HG03064 (cell line): Measurements from ENCODE around the gene TLCD1.

Source experiments
- ATAC-seq: cut with Tn5 transposase; IDR thresholded peaks from one replicate; pipeline ENCODE4 v1.9.1; 2021; ENCODE audit warnings: low read depth; ENCODE audit not compliant: unreplicated experiment

The TLCD1 gene

DNA sequence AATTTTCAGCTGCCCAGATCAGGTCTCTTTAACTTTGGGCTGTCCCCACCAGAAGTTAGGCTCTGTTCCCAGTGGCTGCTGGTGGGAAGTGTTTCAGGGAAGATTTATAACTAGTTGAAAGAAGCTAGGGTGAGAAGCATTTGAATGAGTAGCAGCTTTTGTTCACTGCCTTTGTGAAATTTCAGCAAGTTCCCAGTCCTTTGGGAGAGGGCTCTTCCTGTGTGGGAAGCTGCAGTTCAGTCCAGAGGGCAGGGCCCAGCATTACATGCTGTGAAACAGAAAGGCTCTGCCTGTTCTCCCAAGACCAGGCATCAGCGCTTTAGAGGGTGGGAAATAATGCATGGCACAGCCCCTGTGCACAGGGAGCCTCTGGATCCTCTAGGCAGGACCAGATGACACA lies 32.2 kb downstream of the TLCD1 start:
- ATAC-seq, result no peak

DNA sequence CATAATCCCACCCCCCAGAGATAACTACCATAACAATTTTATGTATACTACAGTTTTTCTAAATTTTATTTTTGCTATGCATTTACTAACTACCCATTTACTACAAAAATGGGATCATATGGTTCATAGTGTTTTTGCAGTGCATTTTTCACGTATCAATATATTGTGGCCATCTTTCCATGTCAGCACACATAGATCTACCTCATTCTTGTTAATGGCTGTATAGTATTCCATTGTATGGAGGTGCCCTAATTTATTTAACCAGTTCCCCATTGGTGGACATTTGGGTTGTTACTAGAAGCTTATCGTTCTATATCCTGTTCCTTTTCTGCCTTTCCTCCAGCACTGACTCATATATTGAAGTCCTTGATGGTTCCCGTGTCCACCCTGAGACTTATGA lies 37.0 kb downstream of the TLCD1 start:
- no peak for ATAC-seq

DNA sequence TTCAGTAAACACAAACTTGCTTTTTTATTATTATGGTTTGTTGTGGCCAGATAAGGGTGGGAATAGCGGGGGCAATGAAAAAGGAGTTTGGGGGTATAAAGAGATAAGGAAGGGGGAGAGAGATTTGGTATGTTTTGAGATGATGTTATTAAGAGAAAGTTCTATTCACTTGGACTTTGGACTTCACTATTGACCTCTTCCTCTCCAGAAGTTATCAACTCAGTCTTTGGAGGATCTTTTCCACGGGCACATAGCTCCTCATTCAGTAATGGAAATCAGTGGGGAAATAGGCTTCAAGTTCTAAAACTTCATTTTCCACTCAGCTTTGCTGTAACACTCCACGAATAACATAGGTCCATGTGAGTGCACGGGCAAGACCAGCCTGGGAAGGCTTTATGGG lies 37.6 kb downstream of the TLCD1 start:
- no peak for ATAC-seq

DNA sequence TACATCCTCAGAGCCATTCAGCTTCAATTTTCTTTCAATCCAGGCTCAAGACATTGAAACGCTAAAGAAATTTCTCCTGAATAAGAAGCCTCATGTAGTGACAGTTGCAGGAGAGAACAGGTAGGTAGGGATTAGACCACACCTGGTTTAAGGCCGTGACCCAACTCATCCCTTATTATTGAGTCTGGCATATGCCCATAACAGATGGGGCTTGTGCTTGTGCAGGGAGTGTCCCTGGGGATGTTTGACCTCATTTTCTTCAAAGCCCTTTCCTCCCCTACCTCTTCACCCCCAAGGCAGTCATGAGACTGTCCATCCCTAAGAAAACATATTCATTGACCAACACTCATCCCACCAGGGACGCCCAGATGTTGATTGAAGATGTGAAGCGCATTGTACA lies 39.7 kb downstream of the TLCD1 start:
- no peak for ATAC-seq

DNA sequence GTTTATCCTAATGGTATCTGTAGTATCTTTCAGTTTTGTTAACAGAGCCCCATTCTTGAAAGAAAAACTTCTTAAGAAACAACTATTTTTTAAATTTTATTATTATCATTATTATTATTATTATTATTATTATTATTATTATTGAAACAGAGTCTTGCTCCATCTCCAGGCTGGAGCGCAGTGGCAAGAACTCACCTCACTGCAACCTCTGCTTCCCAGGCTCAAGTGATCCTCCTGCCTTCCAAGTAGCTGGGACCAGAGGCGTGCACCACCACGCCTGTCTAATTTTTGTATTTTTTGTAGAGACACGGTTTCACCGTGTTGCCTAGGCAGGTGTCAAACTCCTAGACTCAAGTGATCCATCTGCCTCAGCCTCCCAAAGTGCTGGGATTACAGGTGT lies 40.7 kb downstream of the TLCD1 start:
- no peak for ATAC-seq

DNA sequence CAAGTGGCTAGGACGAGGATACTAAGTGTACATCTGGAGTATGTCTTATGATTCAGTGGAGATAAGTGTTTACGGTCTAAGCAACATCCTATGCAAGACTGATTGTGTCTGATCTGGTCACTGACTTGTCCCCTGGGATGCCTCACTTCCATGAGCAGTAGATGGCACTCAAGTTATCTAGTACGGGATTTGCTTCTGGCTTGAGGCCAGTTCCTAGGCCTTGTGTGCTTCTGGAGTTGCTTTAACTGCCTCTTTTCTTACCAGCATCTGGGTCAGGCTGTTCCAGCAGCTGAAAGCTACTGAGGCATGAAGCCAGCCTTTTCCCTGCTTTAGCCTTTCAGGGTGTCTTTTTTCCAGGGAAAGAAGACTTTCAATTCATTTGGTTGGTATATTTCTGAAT lies 41.1 kb downstream of the TLCD1 start:
- no peak for ATAC-seq

DNA sequence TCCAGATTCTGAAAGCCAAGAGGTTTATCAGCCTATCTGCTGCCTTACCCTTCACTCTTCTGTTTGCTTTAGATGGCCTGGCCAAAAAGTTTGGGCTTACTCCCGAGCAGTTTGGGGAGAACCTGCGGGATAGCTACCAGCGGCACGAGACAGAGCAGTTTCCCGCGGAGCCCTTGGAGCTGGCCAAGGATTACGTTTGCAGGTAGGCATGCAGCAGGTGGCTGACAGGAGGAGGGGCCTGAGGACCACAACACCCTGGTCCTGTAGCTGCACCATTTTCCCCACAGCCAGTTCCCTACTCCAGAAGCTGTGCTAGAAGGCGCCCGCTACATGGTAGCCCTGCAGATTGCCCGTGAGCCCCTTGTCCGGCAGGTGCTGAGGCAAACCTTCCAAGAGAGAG lies 43.4 kb downstream of the TLCD1 start:
- ATAC-seq, result no peak

DNA sequence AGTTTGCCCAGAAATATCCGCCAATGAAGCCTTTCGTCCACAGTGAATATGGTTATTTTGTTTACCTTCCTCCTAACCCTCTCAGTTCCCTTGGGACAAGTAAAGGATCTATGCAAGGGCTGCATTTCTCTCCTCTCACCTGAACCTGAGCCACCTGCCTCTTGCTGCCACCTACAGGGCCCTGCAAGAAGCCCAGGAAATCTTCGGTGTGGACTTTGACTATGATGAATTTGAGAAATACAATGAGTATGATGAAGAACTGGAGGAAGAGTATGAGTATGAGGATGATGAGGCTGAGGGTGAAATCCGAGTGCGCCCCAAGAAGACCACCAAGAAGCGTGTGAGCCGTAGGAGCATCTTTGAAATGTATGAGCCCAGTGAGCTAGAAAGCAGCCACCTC lies 50.1 kb downstream of the TLCD1 start:
- ATAC-seq, result no peak

DNA sequence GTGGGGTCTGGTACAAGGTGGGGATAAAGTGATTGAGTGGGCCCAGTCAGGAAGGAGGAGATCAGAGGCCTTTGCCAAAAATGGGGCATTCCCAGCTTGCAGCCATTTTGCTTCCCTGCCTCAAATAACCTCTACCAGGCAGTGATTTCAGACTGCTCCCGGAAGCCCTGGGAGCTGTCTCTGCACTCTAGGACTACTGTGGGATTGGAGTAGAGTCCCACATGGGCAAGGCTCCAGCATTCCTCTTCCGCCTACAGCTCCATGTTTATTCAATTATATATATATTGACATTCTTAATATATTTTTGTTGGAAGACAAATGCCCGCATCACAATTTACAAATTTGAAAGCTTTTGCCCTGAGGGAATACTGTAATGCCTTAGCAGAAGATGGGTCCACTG lies 50.5 kb downstream of the TLCD1 start:
- no peak for ATAC-seq
